SK-N-SH (cell line): Measurements from ENCODE around the gene ABHD6. TPM values are rescaled to one million over a fixed set of nuclear protein-coding genes. Genes with fewer than 3 reads are reported as not detected.

ENCODE experiments used
- CTCF ChIA-PET: fragments of 300-600, 350-600 bp; formaldehyde crosslinking; extraction: SDS; loops from one replicate; lab custom pipeline; 2021; lab: Yijun Ruan, JAX
- POLR2A ChIA-PET: fragments of 350-600 bp; sonication (Branson Sonifier 250); formaldehyde crosslinking; extraction: SDS; loops from one replicate; lab custom pipeline; 2020; ENCODE audit warnings: antibody characterized with exemption, inconsistent platforms; lab: Yijun Ruan, JAX
- DNase-seq: peaks from one replicate; pipeline ENCODE4 v3.0.0; 2012
- H2AFZ ChIP-seq: fragments of 200-600 bp; sonication (generic); 2 replicates; pipeline ENCODE4 v1.8.1; 2016; ENCODE audit warnings: antibody characterized with exemption, mild to moderate bottlenecking, low read depth
- H3F3A ChIP-seq: fragments of 200-600 bp; sonication (generic); replicated peaks from 2 replicates; pipeline ENCODE3; 2016; ENCODE audit warnings: antibody characterized with exemption, mild to moderate bottlenecking; ENCODE audit not compliant: insufficient read depth
- H3K27ac ChIP-seq, 2 experiments: fragments of 200-500 bp in 1 of 2; fragments of 200-600 bp in 1 of 2; sonication (Bioruptor generic) in 1 of 2; sonication (generic), shearing (Covaris generic) in 1 of 2; 2 replicates each; pipeline versions ENCODE4 v1.5.1 to v1.6.1; 2014 to 2016; ENCODE audit warnings: low read depth in 2 of 2, inconsistent platforms in 1 of 2, low read length in 1 of 2, mild to moderate bottlenecking in 1 of 2, mixed read lengths in 1 of 2
- H3K27me3 ChIP-seq: fragments of 200-600 bp; sonication (generic), shearing (Covaris generic); 2 replicates; pipeline ENCODE4 v1.6.1; 2016; ENCODE audit warnings: mixed run types; ENCODE audit not compliant: insufficient read depth
- H3K36me3 ChIP-seq, 2 experiments: fragments of 200-500 bp in 1 of 2; fragments of 200-600 bp in 1 of 2; sonication (Bioruptor generic) in 1 of 2; sonication (generic) in 1 of 2; replicated peaks in 1 of 2; 2 replicates each; pipeline versions ENCODE3 to v1.5.1; 2014 to 2016; ENCODE audit warnings: low read length in 1 of 2, mild to moderate bottlenecking in 1 of 2; ENCODE audit not compliant: insufficient read depth in 2 of 2, control insufficient read depth in 1 of 2
- H3K4me1 ChIP-seq, 2 experiments: fragments of 200-500 bp in 1 of 2; fragments of 200-600 bp in 1 of 2; sonication (Bioruptor generic) in 1 of 2; sonication (generic), shearing (Covaris generic) in 1 of 2; 2 replicates each; pipeline versions ENCODE4 v1.5.1 to v1.6.1; 2014 to 2016; ENCODE audit warnings: low read depth in 1 of 2, low read length in 1 of 2, mixed run types in 1 of 2; ENCODE audit not compliant: insufficient read depth in 2 of 2, control insufficient read depth in 1 of 2
- H3K4me2 ChIP-seq: fragments of 200-600 bp; sonication (generic), shearing (Covaris generic); 2 replicates; pipeline ENCODE4 v1.6.1; 2017; ENCODE audit warnings: mixed run types
- H3K4me3 ChIP-seq, 2 experiments: fragments of 200-500 bp in 1 of 2; fragments of 200-600 bp in 1 of 2; sonication (Bioruptor generic) in 1 of 2; sonication (generic), shearing (Covaris generic) in 1 of 2; 2 replicates each; pipeline versions ENCODE4 v1.5.1 to v1.8.1; 2014 to 2016; ENCODE audit warnings: low read depth in 2 of 2, inconsistent platforms in 1 of 2, low read length in 1 of 2, mild to moderate bottlenecking in 1 of 2, mixed read lengths in 1 of 2, moderate library complexity in 1 of 2
- H3K79me2 ChIP-seq: fragments of 200-600 bp; sonication (generic); 2 replicates; pipeline ENCODE4 v1.8.1; 2017; ENCODE audit warnings: mild to moderate bottlenecking; ENCODE audit not compliant: insufficient read depth
- H3K9ac ChIP-seq: fragments of 200-600 bp; sonication (generic); 2 replicates; pipeline ENCODE4 v1.6.1; 2017; ENCODE audit warnings: mixed run types
- H3K9me2 ChIP-seq: fragments of 200-600 bp; sonication (generic); 2 replicates; pipeline ENCODE4 v1.6.1; 2017; ENCODE audit warnings: mixed run types
- H3K9me3 ChIP-seq: fragments of 200-600 bp; sonication (generic); 2 replicates; pipeline ENCODE4 v1.6.1; 2017; ENCODE audit warnings: mixed run types, mild to moderate bottlenecking, moderate library complexity
- H4K20me1 ChIP-seq: fragments of 200-600 bp; sonication (generic); 2 replicates; pipeline ENCODE4 v1.6.1; 2017; ENCODE audit warnings: mild to moderate bottlenecking, mixed run types; ENCODE audit not compliant: insufficient read depth
- CHD2 ChIP-seq: fragments of 150-350 bp; IDR thresholded peaks from 2 replicates; pipeline ENCODE4 v1.6.1; 2018; ENCODE audit warnings: low read length; ENCODE audit not compliant: partially characterized antibody
- CTCF ChIP-seq: fragments of 200-600 bp; sonication (generic); IDR thresholded peaks from 2 replicates; pipeline ENCODE4 v1.6.1; 2017; ENCODE audit warnings: antibody characterized with exemption, mild to moderate bottlenecking, moderate library complexity
- ELF1 ChIP-seq: IDR thresholded peaks from 2 replicates; pipeline ENCODE4 v1.4.0; 2012
- EZH2phosphoT487 ChIP-seq: fragments of 200-600 bp; sonication (generic); IDR thresholded peaks from 2 replicates; pipeline ENCODE4 v1.6.1; 2017; ENCODE audit warnings: low read depth, mixed run types, mild to moderate bottlenecking, antibody characterized with exemption, moderate library complexity, borderline replicate concordance
- FOSL2 ChIP-seq: IDR thresholded peaks from 2 replicates; pipeline ENCODE4 v1.4.0; 2012; ENCODE audit warnings: low read depth, mild to moderate bottlenecking, moderate library complexity, borderline replicate concordance
- FOXM1 ChIP-seq: IDR thresholded peaks from 2 replicates; pipeline ENCODE4 v1.4.0; 2012; ENCODE audit warnings: low read depth, mild to moderate bottlenecking
- GABPA ChIP-seq: IDR thresholded peaks from 2 replicates; pipeline ENCODE4 v1.4.0; 2012; ENCODE audit warnings: low read depth, mild to moderate bottlenecking
- GATA2 ChIP-seq: sonication (generic); formaldehyde crosslinking; IDR thresholded peaks from 2 replicates; pipeline ENCODE4 v1.5.0; 2020; ENCODE audit warnings: mild to moderate bottlenecking, missing genetic modification reagents
- JUND ChIP-seq: IDR thresholded peaks from 2 replicates; pipeline ENCODE4 v1.4.0; 2012
- MAX ChIP-seq: IDR thresholded peaks from 2 replicates; pipeline ENCODE4 v1.4.0; 2012; ENCODE audit warnings: low read depth
- REST ChIP-seq: IDR thresholded peaks from 2 replicates; pipeline ENCODE4 v1.6.1; 2012; ENCODE audit warnings: mild to moderate bottlenecking, low read depth, low read length, moderate library complexity
- RFX5 ChIP-seq: IDR thresholded peaks from 2 replicates; pipeline ENCODE4 v1.6.1; 2012; ENCODE audit warnings: mild to moderate bottlenecking, improper control_type of control experiment, low read length
- RXRA ChIP-seq: IDR thresholded peaks from 2 replicates; pipeline ENCODE4 v1.4.0; 2012; ENCODE audit warnings: low read depth, mild to moderate bottlenecking, borderline replicate concordance
- SIN3A ChIP-seq: IDR thresholded peaks from 2 replicates; pipeline ENCODE4 v1.6.1; 2012; ENCODE audit warnings: low read depth, mild to moderate bottlenecking, low read length, moderate library complexity, borderline replicate concordance
- SMC3 ChIP-seq: IDR thresholded peaks from 2 replicates; pipeline ENCODE4 v1.6.1; 2012; ENCODE audit warnings: low read depth, low read length, improper control_type of control experiment
- TCF12 ChIP-seq: IDR thresholded peaks from 2 replicates; pipeline ENCODE4 v1.4.0; 2012
- TEAD4 ChIP-seq: IDR thresholded peaks from 2 replicates; pipeline ENCODE4 v1.4.0; 2012; ENCODE audit warnings: mild to moderate bottlenecking, borderline replicate concordance; ENCODE audit not compliant: insufficient read depth
- USF1 ChIP-seq: IDR thresholded peaks from 2 replicates; pipeline ENCODE4 v1.4.0; 2012; ENCODE audit warnings: low read depth, borderline replicate concordance
- USF2 ChIP-seq: fragments of 150-350 bp; IDR thresholded peaks from 2 replicates; pipeline ENCODE4 v1.6.1; 2017; ENCODE audit warnings: antibody characterized with exemption, low read length, low read depth, borderline replicate concordance
- WGBS: methylation state at CpG from one replicate; pipeline ENCODE4 v1.1.6; 2017; ENCODE audit warnings: low lambda C conversion rate; 5-methylcytosine and 5-hydroxymethylcytosine counted together
- polyA plus RNA-seq, 3 experiments: library from polyadenylated mRNA; depleted of rRNA; stranded (reverse); fragments of >200 nt; gene quantifications; 2 replicates each; pipeline ENCODE4 v1.2.3, GENCODE V29; 2012

Gene ABHD6
- polyA plus RNA-seq, 1 of the 3 experiments (the other 2 are of a cell fraction) = 10.7 TPM

- no peaks in the 10 kb centered on the region for H3K36me3 ChIP-seq
- H3K4me1 ChIP-seq = peaks cover 0 to 5% of the 10 kb centered on the region in 2 experiments; a peak in 1 of 4 replicates
- ChIA-PET POLR2A (interaction anchor here (1.2 kb wide), 1 partner anchor 89 kb away, joined by 3 read pairs; the partner anchor contains the start of genes HTD2 and RPP14), CTCF (interaction anchor here (0.6 to 4.7 kb wide), 29 partner anchors 8 to 220 kb away, joined by 3 to 65 read pairs (median 8); partner anchors contain the start of genes ABHD6 and FLNB)
- H3K79me2 ChIP-seq = no peaks in the 10 kb centered on the region
- H3K4me3 ChIP-seq = peak overlapping the region in 1 of 2 experiments; percentile 34; a peak in 1 of 4 replicates
- no peaks in the 10 kb centered on the region for H3K9me2 ChIP-seq
- H4K20me1 ChIP-seq = no peaks in the 10 kb centered on the region
- H3K9me3 ChIP-seq = no peaks in the 10 kb centered on the region
- H3F3A ChIP-seq = no peaks in the 10 kb centered on the region
- H2AFZ ChIP-seq = no peak overlapping the region
- no peak overlapping the region for H3K27ac ChIP-seq
- DNase-seq = no peak
- H3K9ac ChIP-seq = no peak overlapping the region
- H3K4me2 ChIP-seq = peak overlapping the region; percentile 17; the same call in 1 of the 2 replicates
- no peak for TF ChIP-seq USF1
- TF ChIP-seq MAX = no peak
- no peak for TF ChIP-seq JUND
- no peak for TF ChIP-seq GATA2 (CRISPR knock-in tag)
- no peak for TF ChIP-seq CHD2
- no peak for TF ChIP-seq REST
- no peak for TF ChIP-seq RFX5
- TF ChIP-seq FOXM1 = no peak
- no peak for TF ChIP-seq EZH2phosphoT487
- TF ChIP-seq TCF12 = no peak
- no peak for TF ChIP-seq ELF1
- no peak for TF ChIP-seq TEAD4
- TF ChIP-seq GABPA = no peak
- no peak for TF ChIP-seq RXRA
- no peak for TF ChIP-seq CTCF
- TF ChIP-seq SIN3A = no peak
- no peak for TF ChIP-seq SMC3
- TF ChIP-seq FOSL2 = no peak
- TF ChIP-seq USF2 = no peak
- WGBS = 63% methylated on average over 10 of the region's 10 CpGs
- peaks cover 19% of the 10 kb centered on the region; the same call in 1 of the 2 replicates for H3K27me3 ChIP-seq
Observed at GRCh38 chr3:58216496-58217195, 20.9 kb upstream of the ABHD6 start.
